Stimulated activated CD8-positive, alpha-beta memory T cell treated with anti-CD3 and anti-CD28 coated beads, Interleukin-12 subunit alpha, Interleukin-12 subunit beta, amount 100 ng/mL, for 24 hours (primary cell): Measurements from ENCODE around the gene LITAF.
"Not testable (repeated sequence)": the region's sequence is repeated elsewhere in the genome, so short reads cannot be mapped to it uniquely, and the experiment has no call there.

Experiments used
- DNase-seq: peaks from one replicate; pipeline ENCODE4 v3.0.0-alpha.2; 2020; ENCODE audit errors: extremely low read depth

LITAF gene

DNA sequence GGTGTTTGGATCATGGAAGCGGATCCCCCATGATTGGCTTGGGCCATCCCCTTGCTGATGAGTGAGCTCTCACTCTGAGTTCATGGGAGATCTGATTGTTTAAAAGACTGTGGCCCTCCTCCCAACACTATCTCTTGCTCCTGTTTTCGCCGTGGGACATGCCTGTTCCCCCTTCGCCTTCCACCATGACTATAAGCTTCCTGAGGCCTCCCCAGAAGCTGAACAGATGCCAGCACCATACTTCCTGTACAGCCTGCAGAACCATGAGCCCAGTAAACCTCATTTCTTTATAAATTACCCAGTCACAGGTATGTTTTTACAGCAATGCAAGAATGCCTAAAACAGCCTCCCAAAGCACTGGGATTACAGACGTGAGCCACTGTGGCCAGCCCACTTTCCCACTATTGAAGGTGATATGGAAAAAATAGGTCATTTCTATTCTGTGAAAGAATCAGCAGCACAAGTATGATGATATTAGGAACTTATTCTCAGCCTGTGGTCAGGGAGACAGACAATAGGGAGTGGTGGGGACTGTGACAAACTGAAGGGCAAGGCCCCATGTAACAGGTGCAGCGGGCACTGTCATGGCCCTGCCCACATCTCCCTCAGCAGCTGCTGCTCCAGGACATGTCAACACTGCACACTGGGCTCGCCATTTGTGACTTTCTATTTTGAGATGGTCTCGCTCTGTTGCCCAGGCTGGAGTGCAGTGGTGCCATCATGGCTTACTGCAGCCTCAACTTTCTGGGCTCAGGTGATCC lies 33.7 kb upstream of the LITAF start:
- no peak for DNase-seq

DNA sequence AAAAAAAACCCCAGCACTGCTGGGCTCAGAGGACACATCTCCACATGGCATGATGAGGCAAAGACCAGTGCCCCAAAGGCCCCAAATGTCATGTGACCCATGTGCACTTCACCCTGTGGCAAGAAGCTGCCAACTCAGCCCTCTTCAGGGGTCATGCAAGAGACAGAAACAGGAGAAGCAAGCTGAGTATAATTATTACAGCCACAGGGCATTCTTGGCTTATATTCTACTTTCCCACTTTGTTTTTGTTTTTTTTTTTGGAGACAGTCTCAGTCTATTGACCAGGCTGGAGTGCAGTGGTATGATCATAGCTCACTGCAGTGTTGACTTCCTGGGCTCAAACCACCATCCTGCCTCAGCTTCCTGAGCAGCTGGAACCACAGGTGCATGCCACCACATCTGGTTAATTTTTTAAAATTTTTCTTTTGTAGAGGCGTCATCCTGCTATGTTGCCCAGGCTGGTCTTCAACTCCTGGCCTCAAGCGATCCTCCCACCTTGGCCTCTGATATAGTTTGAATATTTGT lies 32.7 kb upstream of the LITAF start:
- DNase-seq, result no peak

- no peak for DNase-seq
Measured at GRCh38 chr16:11618107-11618717, 31.5 kb upstream of the LITAF start.

DNA sequence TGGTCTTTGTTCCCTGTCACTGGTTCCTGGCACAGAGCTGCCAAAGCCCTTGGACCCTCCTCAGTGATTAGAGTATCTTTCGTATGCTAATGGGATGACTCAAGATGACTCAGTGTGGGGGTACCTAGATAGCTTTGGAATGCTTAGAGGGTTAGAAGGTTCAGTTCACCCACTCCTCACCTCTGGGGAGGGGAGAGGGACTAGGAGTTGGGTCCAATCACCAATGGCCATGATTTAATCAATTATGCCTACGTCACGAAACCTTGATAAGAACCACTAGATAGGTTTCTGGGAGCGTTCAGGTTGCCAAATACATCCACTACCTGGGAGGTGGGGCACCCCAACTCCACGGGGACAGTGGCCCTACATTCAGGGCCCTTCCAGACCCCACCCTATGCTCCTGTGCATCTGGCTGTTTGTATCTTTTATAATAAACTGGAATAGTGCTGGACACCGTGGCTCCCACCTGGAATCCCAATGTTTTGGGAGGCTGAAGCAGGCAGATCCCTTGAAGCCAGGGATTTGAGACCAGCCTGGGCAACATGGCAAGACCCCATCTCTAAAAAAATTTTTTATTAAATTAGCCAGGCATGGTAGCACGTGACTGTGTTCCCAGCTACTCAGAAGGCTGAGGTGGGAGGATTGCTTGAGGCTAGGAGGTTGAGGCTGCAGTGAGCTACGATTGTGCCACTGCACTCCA lies 29.2 kb upstream of the LITAF start:
- no peak for DNase-seq

- DNase-seq, result no peak
Measured at GRCh38 chr16:11614587-11615175, 28.0 kb upstream of the LITAF start.

- no peak for DNase-seq
Measured at GRCh38 chr16:11613381-11614303, 26.9 kb upstream of the LITAF start.

- no peak for DNase-seq
Measured at GRCh38 chr16:11612665-11613025, 25.9 kb upstream of the LITAF start.

DNA sequence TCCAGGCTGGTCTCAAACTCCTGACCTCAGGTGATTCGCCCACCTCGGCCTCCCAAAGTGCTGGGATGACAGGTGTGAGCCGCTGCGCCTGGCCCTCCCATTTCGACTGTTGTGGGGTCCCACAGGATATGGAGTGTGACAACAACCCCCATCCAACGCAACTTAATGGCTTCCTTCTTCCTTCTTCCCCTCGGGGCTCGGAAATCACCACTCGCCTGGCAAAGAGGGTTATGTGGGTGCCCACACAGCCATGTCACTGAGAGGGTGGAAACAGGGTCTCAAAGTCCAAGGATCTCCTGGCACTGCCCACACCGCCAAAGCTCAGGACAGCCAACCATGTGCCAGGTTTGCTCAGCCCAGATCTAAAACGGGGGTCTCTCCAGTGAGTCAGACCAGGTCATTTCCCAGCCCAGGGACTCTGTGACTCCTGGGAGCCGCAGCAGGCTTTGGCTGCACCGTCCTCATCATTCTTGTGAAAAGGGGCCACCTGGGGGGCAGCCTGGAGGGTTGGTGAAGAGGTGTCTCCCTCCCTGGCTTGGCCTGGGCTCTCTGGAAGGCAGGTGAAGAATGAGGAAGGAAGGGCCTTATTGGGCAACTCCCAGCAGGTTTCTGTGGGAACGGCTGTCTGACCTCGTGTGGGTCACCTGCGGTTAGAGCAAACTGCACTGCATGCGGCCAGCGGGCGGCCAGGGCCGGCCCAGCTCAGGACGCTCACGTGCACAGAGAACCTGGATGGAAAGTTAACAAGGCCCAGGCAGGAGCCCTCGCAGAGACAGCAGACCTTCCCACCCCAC lies 25.3 kb upstream of the LITAF start:
- no peak for DNase-seq

GRCh38 chr16:11610580-11610979 lies 23.9 kb upstream of the LITAF start:
- DNase-seq, result no peak

- no peak for DNase-seq
Measured at GRCh38 chr16:11610121-11610505, 23.4 kb upstream of the LITAF start.

DNA sequence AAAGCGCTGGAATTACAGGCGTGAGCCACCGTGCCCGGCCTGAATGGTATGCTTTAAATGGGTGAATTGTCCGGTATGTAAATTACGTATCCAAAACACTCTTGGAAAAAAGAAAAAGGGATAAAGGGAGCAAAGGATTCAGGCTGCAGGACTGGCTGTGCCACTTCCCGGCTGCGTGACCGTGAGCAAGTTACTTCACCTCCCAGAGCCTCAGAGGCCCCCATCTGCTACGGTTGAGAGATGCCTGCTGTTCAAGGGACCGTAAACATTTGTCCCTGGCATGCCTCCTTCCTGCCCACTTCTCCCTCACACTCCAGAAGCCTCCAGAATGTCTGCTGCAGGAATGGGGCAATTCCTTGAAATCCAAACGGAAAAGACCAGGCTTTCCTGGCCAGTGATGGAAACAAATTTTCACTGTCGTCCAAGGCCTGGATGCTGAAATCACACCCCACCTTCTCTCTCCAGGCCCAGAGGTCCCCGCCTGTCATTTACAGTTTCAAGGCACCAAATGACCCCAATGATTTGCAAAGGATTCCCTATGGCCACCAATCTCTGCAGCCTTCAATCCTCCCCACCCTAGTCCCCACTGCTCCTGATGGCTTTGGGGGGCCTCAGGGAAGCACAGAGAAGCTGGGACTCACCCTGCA lies 22.9 kb upstream of the LITAF start:
- DNase-seq, result no peak

DNA sequence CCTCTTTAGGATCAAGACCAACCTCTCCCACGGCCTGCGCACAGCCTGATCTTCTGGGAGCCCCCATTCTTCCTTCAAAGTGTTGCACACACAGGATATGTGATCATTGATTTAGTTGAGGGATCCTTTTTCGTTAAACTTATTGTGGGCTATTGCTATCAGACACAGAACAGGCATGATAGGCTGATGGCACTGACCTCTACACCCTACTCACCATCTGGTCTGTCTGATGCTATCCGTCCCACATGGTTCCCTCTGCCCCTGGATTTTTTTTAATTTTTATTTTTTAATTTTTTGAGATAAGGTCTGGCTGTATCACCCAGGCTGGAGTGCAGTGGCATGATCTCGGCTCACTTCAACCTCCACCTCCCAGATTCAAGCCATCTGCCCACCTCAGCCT lies 19.2 kb upstream of the LITAF start:
- DNase-seq, result no peak

- no peak for DNase-seq
Measured at GRCh38 chr16:11605564-11605886, 18.8 kb upstream of the LITAF start.

DNA sequence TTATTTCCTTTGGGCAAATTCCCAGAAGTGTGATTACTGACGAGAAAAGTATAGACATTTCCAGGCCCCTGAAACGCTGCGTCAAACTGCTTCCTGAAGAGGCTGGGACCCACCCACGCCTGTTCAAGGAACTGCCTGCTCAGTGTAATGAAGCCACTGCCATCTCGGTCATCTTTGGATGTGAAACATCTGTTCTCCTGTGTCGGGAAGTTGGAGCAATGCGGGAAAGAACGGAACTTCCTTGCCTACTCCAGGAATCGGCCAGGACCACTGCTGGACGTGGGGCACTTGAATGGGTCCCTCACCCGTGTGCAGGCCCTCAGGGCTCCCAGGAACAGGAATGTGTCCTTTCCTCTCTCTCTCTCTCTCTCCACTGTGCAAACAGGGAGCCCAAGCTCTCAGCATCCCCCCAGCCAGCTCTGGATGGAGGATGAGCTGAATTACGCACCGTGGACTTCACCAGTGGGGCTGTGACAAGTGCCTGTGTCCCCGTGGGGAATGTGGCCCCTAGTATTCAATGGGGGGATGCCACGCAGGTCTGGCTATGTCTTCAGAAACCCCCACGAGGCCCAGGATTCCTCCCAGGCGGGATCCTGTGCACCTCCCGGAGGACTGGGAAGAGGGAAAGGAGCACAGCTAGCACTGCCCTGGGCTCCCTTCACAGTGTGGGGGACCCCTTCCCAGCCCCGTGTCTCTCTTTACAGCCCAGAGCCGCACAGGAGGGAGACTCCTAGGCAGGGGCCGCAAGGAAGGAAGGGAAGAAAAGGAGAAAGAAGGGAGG lies 18.3 kb upstream of the LITAF start:
- DNase-seq, result no peak

GRCh38 chr16:11604296-11604695 lies 17.6 kb upstream of the LITAF start:
- not testable (repeated sequence) for DNase-seq

- DNase-seq, result no peak
Measured at GRCh38 chr16:11603331-11603750, 16.6 kb upstream of the LITAF start.

GRCh38 chr16:11602321-11602720 lies 15.6 kb upstream of the LITAF start:
- no peak for DNase-seq

DNA sequence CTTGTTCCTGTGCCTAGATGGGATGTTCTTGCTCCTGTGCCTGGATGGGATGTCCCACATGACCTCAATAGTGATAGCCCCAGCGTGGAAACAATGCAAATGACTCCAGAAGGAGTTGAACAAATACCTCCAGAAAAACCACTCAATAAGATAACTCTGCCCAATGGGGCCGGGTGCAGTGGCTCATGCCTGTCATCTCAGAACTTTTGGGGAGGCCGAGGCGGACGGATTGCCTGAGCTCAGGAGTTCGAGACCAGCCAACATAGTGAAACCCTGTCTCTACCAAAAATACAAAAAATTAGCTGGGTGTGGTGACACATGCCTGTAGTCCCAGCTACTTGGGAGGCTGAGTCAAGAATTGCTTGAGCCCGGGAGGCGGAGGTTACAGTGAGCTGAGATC lies 15.2 kb upstream of the LITAF start:
- DNase-seq, result no peak

- no peak for DNase-seq
Measured at GRCh38 chr16:11601425-11601824, 14.7 kb upstream of the LITAF start.
